Epithelial cell of esophagus (primary cell): ENCODE measurements around the gene NR2F2.

Experiments used
- DNase-seq: peaks from one replicate; pipeline ENCODE4 v3.0.0; 2010; ENCODE audit warnings: low read depth
- H3K4me3 ChIP-seq: 2 replicates; pipeline ENCODE4 v1.5.1; 2011; ENCODE audit warnings: mild to moderate bottlenecking, low read length, control low read depth
- CTCF ChIP-seq: IDR thresholded peaks from 2 replicates; pipeline ENCODE4 v1.5.1; 2011; ENCODE audit warnings: low read depth, mild to moderate bottlenecking, low read length, control low read depth, inconsistent platforms; ENCODE audit not compliant: insufficient read depth; ENCODE audit errors: missing control alignments

Gene NR2F2

DNA sequence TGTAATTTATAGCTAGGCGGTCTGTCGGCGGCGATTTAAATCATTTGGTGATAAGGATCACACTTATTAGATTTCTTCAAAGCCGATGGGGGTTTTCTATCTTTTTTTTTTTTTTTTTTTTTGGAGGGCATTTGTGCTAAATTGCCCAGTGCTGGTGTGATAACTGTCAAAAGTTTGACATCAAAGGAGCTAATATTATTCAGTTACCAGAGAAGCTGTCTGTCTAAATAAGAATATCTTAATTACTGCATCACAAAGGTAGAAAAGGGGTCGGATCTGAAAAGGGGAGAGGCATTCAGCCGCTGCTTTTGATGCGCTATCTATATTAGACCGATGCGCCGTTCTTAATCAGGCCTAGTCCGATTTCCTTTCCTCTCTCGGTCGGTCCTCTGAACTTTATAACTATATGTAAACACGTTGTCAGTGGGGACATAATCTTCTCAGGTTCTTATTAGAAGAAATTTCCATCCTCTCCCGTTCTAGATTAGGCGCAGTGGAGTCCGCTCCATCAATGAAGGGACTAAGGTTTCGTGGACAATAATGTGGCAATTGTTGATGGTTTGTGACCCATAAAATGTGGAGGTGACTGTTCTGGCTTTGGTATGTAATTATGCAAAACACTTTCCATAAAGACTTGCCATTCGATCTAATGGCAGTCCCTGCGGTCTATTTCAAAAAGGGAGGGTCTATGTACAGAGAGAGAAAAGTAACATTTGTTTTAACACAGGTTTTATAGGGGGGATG is 31.7 kb downstream of the NR2F2 start:
- no peak for TF ChIP-seq CTCF
- no peak overlapping the region for H3K4me3 ChIP-seq
- no peak for DNase-seq

- TF ChIP-seq CTCF: no peak
- peak; percentile 43 for DNase-seq
- H3K4me3 ChIP-seq: no peak overlapping the region
Observed at GRCh38 chr15:96362755-96363651, 32.5 kb downstream of the NR2F2 start.

GRCh38 chr15:96363707-96364106 is 33.2 kb downstream of the NR2F2 start:
- no peak overlapping the region for H3K4me3 ChIP-seq
- DNase-seq: no peak
- TF ChIP-seq CTCF: no peak

- DNase-seq: no peak
- no peak overlapping the region for H3K4me3 ChIP-seq
- no peak for TF ChIP-seq CTCF
Observed at GRCh38 chr15:96365781-96366525, 35.5 kb downstream of the NR2F2 start.

DNA sequence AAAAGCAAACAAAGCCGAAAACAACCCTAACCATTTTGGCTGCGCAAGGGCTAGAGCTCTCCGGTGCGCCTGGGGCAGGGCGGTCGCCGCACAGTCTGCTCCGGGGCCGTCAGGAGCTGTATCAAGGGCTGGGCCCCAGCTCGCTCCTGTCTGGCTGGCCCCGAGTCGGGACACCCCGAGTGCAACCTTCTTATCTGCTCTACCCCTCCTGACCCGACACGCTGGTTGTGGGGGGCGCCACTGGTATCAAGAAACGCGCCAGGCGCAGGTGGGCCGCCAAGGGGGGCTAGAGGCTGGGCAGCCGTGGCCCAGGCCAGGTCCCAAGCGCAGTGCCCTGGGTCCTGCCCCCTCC is 36.0 kb downstream of the NR2F2 start:
- H3K4me3 ChIP-seq: no peak overlapping the region
- TF ChIP-seq CTCF: no peak
- DNase-seq: no peak

GRCh38 chr15:96367311-96368200 is 37.1 kb downstream of the NR2F2 start:
- H3K4me3 ChIP-seq: no peak overlapping the region
- DNase-seq: no peak
- no peak for TF ChIP-seq CTCF
